Esophagus squamous epithelium (tissue), 4 donors: ENCODE data around the gene ATL2.

Experiments used
- CTCF ChIP-seq, 6 experiments: fragments of 450-650 bp in 4 of 6; fragments of 200-600 bp in 2 of 6; sonication (generic) in 2 of 6; IDR thresholded peaks; one replicate each; pipeline ENCODE4 v1.5.1; 2016 to 2019; ENCODE audit warnings: antibody characterized with exemption in 6 of 6, mild to moderate bottlenecking in 4 of 6, moderate library complexity in 4 of 6
- POLR2A ChIP-seq, 4 donors: fragments of 450-650 bp; IDR thresholded peaks; one replicate each; pipeline ENCODE4 v1.6.1; 2017; ENCODE audit warnings: antibody characterized with exemption in 4 of 4, mild to moderate bottlenecking in 4 of 4, moderate library complexity in 3 of 4

GRCh38 chr2:38415023-38415422 is 38.0 kb upstream of the ATL2 start:
- TF ChIP-seq POLR2A (IDR thresholded peaks at IDR 0.05): no peak
- TF ChIP-seq CTCF (IDR thresholded peaks at IDR 0.05): no peak
